Measurements from ENCODE around the gene EIF3J. TPM values are rescaled to one million over a fixed set of nuclear protein-coding genes. Genes with fewer than 3 reads are reported as not detected.

EIF3J gene, protein sequence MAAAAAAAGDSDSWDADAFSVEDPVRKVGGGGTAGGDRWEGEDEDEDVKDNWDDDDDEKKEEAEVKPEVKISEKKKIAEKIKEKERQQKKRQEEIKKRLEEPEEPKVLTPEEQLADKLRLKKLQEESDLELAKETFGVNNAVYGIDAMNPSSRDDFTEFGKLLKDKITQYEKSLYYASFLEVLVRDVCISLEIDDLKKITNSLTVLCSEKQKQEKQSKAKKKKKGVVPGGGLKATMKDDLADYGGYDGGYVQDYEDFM
- total RNA-seq = 34.6 and 37.1 TPM in 2 replicates

DNA sequence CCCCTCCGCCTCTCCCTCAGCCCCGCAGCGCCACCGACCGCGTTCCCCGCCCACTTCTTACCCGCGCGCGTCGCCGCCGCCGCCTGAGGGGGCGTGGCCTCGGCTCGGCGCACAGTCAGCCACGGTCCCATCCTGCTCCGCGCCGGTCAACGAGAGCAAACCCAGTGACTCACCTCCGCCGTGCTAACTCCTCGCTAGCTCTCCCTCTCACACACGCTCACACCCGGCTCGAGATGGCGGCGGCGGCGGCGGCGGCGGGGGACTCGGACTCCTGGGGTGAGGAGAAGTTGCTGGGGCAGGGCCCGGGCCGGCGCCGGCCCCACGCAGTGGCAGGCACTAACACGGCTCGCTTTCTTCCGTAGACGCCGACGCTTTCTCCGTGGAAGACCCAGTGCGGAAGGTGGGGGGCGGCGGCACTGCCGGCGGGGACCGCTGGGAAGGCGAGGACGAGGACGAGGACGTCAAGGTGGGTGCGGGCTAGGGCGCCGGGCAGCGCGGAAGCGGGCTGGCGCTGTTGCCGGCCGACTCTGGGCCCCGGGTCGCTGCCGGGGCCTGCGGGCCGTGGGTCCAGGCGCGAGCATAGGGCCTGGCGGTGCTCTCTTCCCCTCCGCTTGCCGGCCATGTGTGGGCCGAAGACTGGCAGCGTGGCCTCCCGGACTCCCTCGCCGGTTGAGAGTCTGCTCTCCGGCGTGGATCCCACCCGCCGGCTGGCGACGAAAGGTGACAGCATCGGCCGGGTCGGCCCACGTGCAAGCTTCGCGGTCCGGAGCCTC is at the start of gene EIF3J:
EIF3J (plus strand) TSS at position 186 of the 773 bp plus-strand sequence; CDS start at position 234, 48 bp downstream.

Other genes with a start within 250 kb of the EIF3J start
- gene GOLM2, start 248.4 kb upstream of the EIF3J start, total RNA-seq = 141 and 164 TPM in 2 replicates
- gene CTDSPL2, start 109.5 kb upstream of the EIF3J start, total RNA-seq = 77.4 and 78.3 TPM in 2 replicates
- gene SPG11, start 126.5 kb downstream of the EIF3J start, total RNA-seq = 74.6 and 76.7 TPM in 2 replicates
- 0.62 and 0.92 TPM in 2 replicates for gene PATL2, start 174.2 kb downstream of the EIF3J start, total RNA-seq
- gene B2M, start 174.4 kb downstream of the EIF3J start, total RNA-seq = 2,695 and 4,557 TPM in 2 replicates
- gene TRIM69, start 199.4 kb downstream of the EIF3J start, total RNA-seq = 21.5 and 24.1 TPM in 2 replicates